SU-DHL-6 (cell line): ENCODE measurements around the gene ATF7.
A peak's percentile ranks its signal among the peaks of the same experiment; 100 is the strongest.

Experiments used
- EZH2phosphoT487 ChIP-seq: fragments of 200-600 bp; sonication (generic), shearing (Covaris generic); conservative IDR thresholded peaks from 2 replicates; pipeline ENCODE4 v1.6.1; 2018; ENCODE audit warnings: mild to moderate bottlenecking, antibody characterized with exemption, low read length, moderate library complexity, mixed read lengths
- TF ChIP-seq, protein P1 (sequence below): fragments of 200-600 bp; sonication (generic); IDR thresholded peaks from one replicate; pipeline ENCODE4 v1.5.1; 2017; ENCODE audit warnings: antibody characterized with exemption, mild to moderate bottlenecking, low read length, moderate library complexity; ENCODE audit not compliant: insufficient read depth, poor library complexity, severe bottlenecking

DNA sequence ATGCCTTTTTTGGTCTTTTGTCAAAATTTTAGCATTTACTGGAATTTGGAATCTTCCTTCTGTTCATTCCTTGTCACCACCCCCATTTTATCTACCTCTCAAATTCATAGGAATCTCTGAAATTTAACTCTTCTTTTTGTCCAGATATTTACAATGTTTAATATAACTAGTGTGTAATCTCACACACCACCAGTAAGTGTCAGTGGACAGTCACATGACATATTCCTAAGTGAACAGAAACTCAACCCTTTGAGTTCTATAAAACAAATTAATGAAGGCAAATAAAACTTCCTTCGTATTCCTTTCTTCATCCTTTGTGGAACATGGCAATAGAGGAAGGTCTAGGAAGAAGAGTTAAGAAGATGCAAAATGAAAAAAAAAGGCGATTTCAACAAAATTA is 26.6 kb downstream of the ATF7 start:
- TF ChIP-seq, protein P1, sequence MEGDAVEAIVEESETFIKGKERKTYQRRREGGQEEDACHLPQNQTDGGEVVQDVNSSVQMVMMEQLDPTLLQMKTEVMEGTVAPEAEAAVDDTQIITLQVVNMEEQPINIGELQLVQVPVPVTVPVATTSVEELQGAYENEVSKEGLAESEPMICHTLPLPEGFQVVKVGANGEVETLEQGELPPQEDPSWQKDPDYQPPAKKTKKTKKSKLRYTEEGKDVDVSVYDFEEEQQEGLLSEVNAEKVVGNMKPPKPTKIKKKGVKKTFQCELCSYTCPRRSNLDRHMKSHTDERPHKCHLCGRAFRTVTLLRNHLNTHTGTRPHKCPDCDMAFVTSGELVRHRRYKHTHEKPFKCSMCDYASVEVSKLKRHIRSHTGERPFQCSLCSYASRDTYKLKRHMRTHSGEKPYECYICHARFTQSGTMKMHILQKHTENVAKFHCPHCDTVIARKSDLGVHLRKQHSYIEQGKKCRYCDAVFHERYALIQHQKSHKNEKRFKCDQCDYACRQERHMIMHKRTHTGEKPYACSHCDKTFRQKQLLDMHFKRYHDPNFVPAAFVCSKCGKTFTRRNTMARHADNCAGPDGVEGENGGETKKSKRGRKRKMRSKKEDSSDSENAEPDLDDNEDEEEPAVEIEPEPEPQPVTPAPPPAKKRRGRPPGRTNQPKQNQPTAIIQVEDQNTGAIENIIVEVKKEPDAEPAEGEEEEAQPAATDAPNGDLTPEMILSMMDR: peak; percentile 19
- no peak for TF ChIP-seq EZH2phosphoT487
